Measurements from ENCODE around the gene GIMAP8. TPM values are rescaled to one million over a fixed set of nuclear protein-coding genes. Genes with fewer than 3 reads are reported as not detected.

The GIMAP8 gene
- total RNA-seq = 13.6 TPM

GRCh38 chr7:150450491-150451001, at the start of gene GIMAP8:
Gene GIMAP8, plus strand, starts transcription at chr7:150450630. Its CDS starts 16,069 bp downstream, at chr7:150466699.
- no peak for DNase-seq (ENCODE audit: low spot score)

DNA sequence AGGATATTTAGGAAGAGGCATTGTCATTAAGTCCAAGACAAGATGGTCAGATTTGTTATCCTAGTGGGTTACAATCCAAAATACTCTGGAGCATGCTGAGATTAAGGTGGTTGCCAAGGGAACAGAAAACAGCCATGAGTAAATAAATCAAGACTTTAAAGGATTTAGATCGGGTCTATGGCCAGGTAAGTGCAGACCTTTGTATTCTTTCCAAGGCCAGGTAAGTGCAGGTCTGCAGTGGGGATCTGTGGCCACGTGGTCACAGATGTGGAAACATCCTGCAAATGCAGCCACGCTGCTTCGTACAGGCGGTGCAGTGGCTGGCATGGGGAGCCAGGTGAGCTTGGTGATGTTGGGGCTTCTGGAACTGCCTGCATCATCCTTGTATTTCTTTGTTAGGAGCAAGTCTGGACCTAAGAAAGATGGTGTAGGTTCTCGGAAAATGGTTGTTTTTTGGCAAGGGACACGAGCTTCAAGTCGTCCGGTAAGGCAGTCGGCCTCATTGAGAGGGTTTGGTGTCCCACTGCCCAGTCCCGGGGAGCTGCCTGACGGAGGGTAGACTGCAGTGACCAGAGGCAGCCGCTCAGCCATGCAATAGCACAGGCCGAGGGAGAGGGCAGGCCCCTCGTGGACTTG, 49.5 kb upstream of the GIMAP8 start:
- DNase-seq (ENCODE audit: low spot score) = no peak

GRCh38 chr7:150401424-150401790, 49.0 kb upstream of the GIMAP8 start:
- no peak for DNase-seq (ENCODE audit: low spot score)

GRCh38 chr7:150401861-150402631, 48.4 kb upstream of the GIMAP8 start:
- no peak for DNase-seq (ENCODE audit: low spot score)

- no peak for DNase-seq (ENCODE audit: low spot score)
These were observed 47.6 kb upstream of the GIMAP8 start for GRCh38 chr7:150402671-150403321.

GRCh38 chr7:150403376-150404171, 46.9 kb upstream of the GIMAP8 start:
- DNase-seq (ENCODE audit: low spot score) = no peak

GRCh38 chr7:150404172-150404804, 46.1 kb upstream of the GIMAP8 start:
- DNase-seq (ENCODE audit: low spot score) = no peak

- peak; percentile 89 for DNase-seq (ENCODE audit: low spot score)
These were observed 45.4 kb upstream of the GIMAP8 start for GRCh38 chr7:150404805-150405583.

- no peak for DNase-seq (ENCODE audit: low spot score)
These were observed 44.7 kb upstream of the GIMAP8 start for GRCh38 chr7:150405584-150406311.

DNA sequence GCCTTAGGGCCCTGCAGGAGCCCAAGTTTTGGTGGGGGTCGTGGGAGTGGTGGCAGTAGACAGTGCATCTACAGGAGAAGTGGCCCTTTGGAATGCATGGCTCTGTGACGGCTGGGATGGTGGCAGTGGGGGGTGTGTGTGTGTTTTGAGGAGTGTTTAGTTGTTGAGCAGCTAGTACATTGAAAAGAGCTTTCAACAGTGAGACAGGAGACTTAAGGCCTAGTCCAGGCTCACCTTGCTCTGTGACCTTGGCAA, 44.2 kb upstream of the GIMAP8 start:
- no peak for DNase-seq (ENCODE audit: low spot score)

GRCh38 chr7:150406567-150407421, 43.6 kb upstream of the GIMAP8 start:
- no peak for DNase-seq (ENCODE audit: low spot score)

GRCh38 chr7:150407588-150408392, 42.6 kb upstream of the GIMAP8 start:
- DNase-seq (ENCODE audit: low spot score) = no peak

DNA sequence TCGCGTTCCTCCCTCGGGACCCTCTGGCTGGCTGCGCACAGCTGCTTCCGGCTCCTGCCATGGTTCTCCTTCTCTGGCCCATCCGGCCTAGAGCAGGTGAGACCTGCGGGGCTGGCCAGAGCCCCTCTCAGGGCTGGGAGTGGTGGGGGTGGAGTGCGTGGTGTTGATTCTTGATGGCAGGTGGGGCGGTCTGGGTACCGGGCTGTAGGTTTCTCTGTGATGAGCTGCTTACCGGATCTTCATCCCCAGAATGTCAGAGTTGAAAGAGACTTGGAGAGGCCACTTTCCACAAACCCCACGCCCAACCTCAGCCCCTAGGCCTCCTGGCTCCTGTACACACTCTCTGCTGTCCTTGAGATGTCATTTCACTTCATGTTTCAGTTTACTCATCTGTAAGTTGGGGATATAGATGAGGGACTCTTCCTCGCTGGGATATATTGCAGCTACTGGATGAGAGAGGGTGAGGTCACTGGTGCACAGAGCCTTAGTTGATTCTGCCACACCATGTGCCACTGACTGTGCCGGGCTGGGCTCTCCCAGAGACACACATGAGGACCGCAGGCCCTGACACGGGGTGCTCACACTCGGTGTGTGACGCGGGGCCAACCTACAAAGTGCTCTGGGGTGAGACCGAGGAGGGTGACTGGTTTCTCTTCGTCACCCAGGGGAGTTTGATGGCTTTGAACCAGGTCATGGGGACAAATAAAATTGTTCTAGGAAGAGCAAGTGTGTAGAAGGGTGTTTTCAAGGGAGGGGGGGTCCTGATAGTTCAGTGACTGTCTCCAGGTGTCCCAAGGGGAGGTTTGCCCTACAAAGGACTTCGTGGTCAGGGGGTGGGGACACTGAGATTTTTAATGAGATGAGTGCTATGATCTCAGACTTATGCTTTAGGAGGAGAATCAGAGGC, 41.8 kb upstream of the GIMAP8 start:
- no peak for DNase-seq (ENCODE audit: low spot score)

GRCh38 chr7:150409300-150410030, 41.0 kb upstream of the GIMAP8 start:
- no peak for DNase-seq (ENCODE audit: low spot score)

DNA sequence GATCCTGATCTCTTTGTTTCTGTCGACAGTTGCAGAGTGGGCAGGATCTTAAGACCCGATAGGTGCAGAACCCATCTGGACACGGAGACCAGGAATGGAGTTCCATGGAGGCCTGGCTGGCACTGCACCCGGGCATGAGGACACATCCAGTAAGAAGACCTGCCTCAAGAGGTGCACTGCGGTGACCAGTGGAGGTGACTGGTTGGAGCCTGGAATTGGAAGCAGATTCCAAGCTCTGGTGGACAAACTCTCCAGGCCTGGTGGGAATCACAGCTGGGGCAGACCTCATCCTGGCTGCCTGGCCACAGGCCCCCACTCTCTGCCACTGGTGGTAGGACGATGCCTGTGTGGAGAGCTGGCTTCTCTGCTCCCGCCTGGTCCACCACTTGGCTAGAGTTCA, 40.3 kb upstream of the GIMAP8 start:
- DNase-seq (ENCODE audit: low spot score) = no peak

- no peak for DNase-seq (ENCODE audit: low spot score)
These were observed 39.6 kb upstream of the GIMAP8 start for GRCh38 chr7:150410680-150411346.
